H1 (cell line): ENCODE data around the gene OPCML. TPM values are rescaled to one million over a fixed set of nuclear protein-coding genes. Genes with fewer than 3 reads are reported as not detected.

Experiments
- CTCF ChIA-PET: fragments of 300-600 bp; sonication (Branson Sonifier 250); formaldehyde crosslinking; loops from one replicate; lab custom pipeline; 2021; ENCODE audit not compliant: partially characterized antibody; lab: Charles Lee
- POLR2A ChIA-PET: fragments of 300-600 bp; sonication (Branson Sonifier 250); formaldehyde crosslinking; loops from one replicate; lab custom pipeline; 2021; ENCODE audit warnings: inconsistent platforms; ENCODE audit not compliant: partially characterized antibody; lab: Charles Lee
- DNase-seq, 2 experiments: peaks; one replicate each; pipeline versions ENCODE4 v3.0.0 to v3.0.0-alpha.2; 2010 to 2022; ENCODE audit warnings: low spot score in 2 of 2, low read depth in 1 of 2, mixed read lengths in 1 of 2
- FAIRE-seq: peaks from 2 replicates; lab custom pipeline; 2011; peaks lifted over from hg19 to GRCh38; lab: Jason Lieb, UNC
- H2AFZ ChIP-seq: 2 replicates; pipeline ENCODE4 v1.8.1; 2012; ENCODE audit warnings: low read length, inconsistent platforms
- H2AK5ac ChIP-seq: 2 replicates; pipeline ENCODE4 v1.6.1; 2013; ENCODE audit warnings: low read depth, low read length
- H2BK120ac ChIP-seq: replicated peaks from 2 replicates; pipeline ENCODE3; 2013; ENCODE audit warnings: low read depth, low read length, inconsistent platforms
- H2BK12ac ChIP-seq: 2 replicates; pipeline ENCODE4 v1.6.1; 2013; ENCODE audit warnings: low read depth, low read length
- H2BK15ac ChIP-seq: 2 replicates; pipeline ENCODE4 v1.6.1; 2013; ENCODE audit warnings: low read length
- H2BK20ac ChIP-seq: 2 replicates; pipeline ENCODE4 v1.6.1; 2013; ENCODE audit warnings: low read length
- H2BK5ac ChIP-seq: 2 replicates; pipeline ENCODE4 v1.6.1; 2013; ENCODE audit warnings: low read depth, low read length
- H3K14ac ChIP-seq: 2 replicates; pipeline ENCODE4 v1.6.1; 2013; ENCODE audit warnings: inconsistent platforms; ENCODE audit not compliant: insufficient read length
- H3K18ac ChIP-seq: 2 replicates; pipeline ENCODE4 v1.6.1; 2013; ENCODE audit warnings: low read length; ENCODE audit errors: extremely low read depth
- H3K23ac ChIP-seq: 2 replicates; pipeline ENCODE4 v1.6.1; 2013; ENCODE audit warnings: inconsistent platforms; ENCODE audit not compliant: insufficient read length
- H3K23me2 ChIP-seq: 2 replicates; pipeline ENCODE4 v1.6.1; 2013; ENCODE audit warnings: low read depth, low read length
- H3K27ac ChIP-seq: 2 replicates; pipeline ENCODE4 v1.6.1; 2011; ENCODE audit warnings: low read depth, low read length, inconsistent platforms
- H3K27me3 ChIP-seq, 4 experiments: replicated peaks in 1 of 4; 1 replicate in 1 of 4; 2 replicates in 3 of 4; pipeline versions ENCODE4 v1.6.1 to v1.8.1; 2011 to 2013; ENCODE audit warnings: low read length in 3 of 4, mild to moderate bottlenecking in 3 of 4, inconsistent platforms in 2 of 4, mixed read lengths in 2 of 4, moderate library complexity in 1 of 4; ENCODE audit not compliant: control insufficient read depth in 3 of 4, insufficient read depth in 3 of 4; ENCODE audit errors: extremely low read depth in 1 of 4
- H3K36me3 ChIP-seq, 4 experiments: 2 replicates each; pipeline versions ENCODE4 v1.6.1 to v1.8.1; 2011 to 2013; ENCODE audit warnings: mild to moderate bottlenecking in 4 of 4, low read length in 3 of 4, moderate library complexity in 2 of 4, control low read depth in 1 of 4, inconsistent platforms in 1 of 4; ENCODE audit not compliant: insufficient read depth in 4 of 4, control insufficient read depth in 2 of 4
- H3K4ac ChIP-seq: replicated peaks from 2 replicates; pipeline ENCODE3; 2013; ENCODE audit warnings: low read length, low read depth, mixed read lengths, inconsistent platforms; ENCODE audit not compliant: insufficient read length
- H3K4me1 ChIP-seq, 4 experiments: replicated peaks in 1 of 4; 1 replicate in 1 of 4; 2 replicates in 3 of 4; pipeline versions ENCODE4 v1.6.1 to v1.8.1; 2011 to 2013; ENCODE audit warnings: low read length in 3 of 4, inconsistent platforms in 2 of 4, mixed read lengths in 1 of 4; ENCODE audit not compliant: insufficient read depth in 4 of 4, control insufficient read depth in 3 of 4
- H3K4me2 ChIP-seq, 2 experiments: 2 replicates each; pipeline versions ENCODE4 v1.6.1 to v1.8.1; 2011 to 2013; ENCODE audit warnings: low read depth in 2 of 2, low read length in 2 of 2, control low read depth in 1 of 2, inconsistent platforms in 1 of 2, mild to moderate bottlenecking in 1 of 2; ENCODE audit not compliant: insufficient read depth in 1 of 2
- H3K4me3 ChIP-seq, 4 experiments: fragments of 200-600, 300-600 bp in 1 of 4; sonication (generic), shearing (Covaris generic), sonication (Bioruptor Twin) in 1 of 4; 2 replicates each; pipeline versions ENCODE4 v1.5.1 to v1.8.1; 2011 to 2016; ENCODE audit warnings: low read length in 4 of 4, low read depth in 3 of 4, control low read depth in 2 of 4, inconsistent platforms in 2 of 4, mild to moderate bottlenecking in 2 of 4, mixed read lengths in 1 of 4, moderate library complexity in 1 of 4; ENCODE audit not compliant: insufficient read depth in 2 of 4; ENCODE audit errors: extremely low read depth in 1 of 4
- H3K56ac ChIP-seq: replicated peaks from 2 replicates; pipeline ENCODE3; 2013; ENCODE audit warnings: low read depth, mild to moderate bottlenecking, mixed read lengths, low read length, inconsistent platforms; ENCODE audit not compliant: insufficient read length
- H3K79me1 ChIP-seq: 2 replicates; pipeline ENCODE4 v1.6.1; 2013; ENCODE audit warnings: low read depth, low read length, control low read depth
- H3K79me2 ChIP-seq, 2 experiments: 2 replicates each; pipeline versions ENCODE4 v1.6.1 to v1.8.1; 2012 to 2013; ENCODE audit warnings: low read length in 2 of 2, mild to moderate bottlenecking in 2 of 2, inconsistent platforms in 1 of 2; ENCODE audit not compliant: insufficient read depth in 2 of 2, control insufficient read depth in 1 of 2
- H3K9ac ChIP-seq, 4 experiments: replicated peaks in 1 of 4; 1 replicate in 1 of 4; 2 replicates in 3 of 4; pipeline versions ENCODE4 v1.6.1 to v1.8.1; 2011 to 2013; ENCODE audit warnings: low read depth in 3 of 4, low read length in 3 of 4, control low read depth in 2 of 4, mild to moderate bottlenecking in 2 of 4, moderate library complexity in 2 of 4, inconsistent platforms in 1 of 4; ENCODE audit errors: extremely low read depth in 1 of 4
- H3K9me3 ChIP-seq, 2 experiments: 2 replicates each; pipeline versions ENCODE4 v1.6.1 to v1.8.1; 2012 to 2013; ENCODE audit warnings: mild to moderate bottlenecking in 2 of 2, moderate library complexity in 2 of 2, control low read depth in 1 of 2, inconsistent platforms in 1 of 2, low read depth in 1 of 2, low read length in 1 of 2, mixed read lengths in 1 of 2; ENCODE audit not compliant: insufficient read depth in 2 of 2
- H4K20me1 ChIP-seq, 2 experiments: replicated peaks in 1 of 2; 2 replicates each; pipeline versions ENCODE3 to v1.8.1; 2011 to 2013; ENCODE audit warnings: inconsistent platforms in 2 of 2, low read length in 2 of 2, mild to moderate bottlenecking in 1 of 2; ENCODE audit not compliant: insufficient read depth in 2 of 2, control insufficient read depth in 1 of 2
- H4K5ac ChIP-seq: 2 replicates; pipeline ENCODE4 v1.6.1; 2013; ENCODE audit warnings: low read length, low read depth, mixed read lengths, inconsistent platforms; ENCODE audit not compliant: insufficient read length
- H4K8ac ChIP-seq: 2 replicates; pipeline ENCODE4 v1.8.0; 2013; ENCODE audit warnings: mild to moderate bottlenecking, moderate library complexity, low read length, inconsistent platforms; ENCODE audit not compliant: insufficient read depth; ENCODE audit errors: extremely low read depth
- H4K91ac ChIP-seq: replicated peaks from 2 replicates; pipeline ENCODE3; 2013; ENCODE audit warnings: low read length, mixed read lengths, inconsistent platforms; ENCODE audit not compliant: insufficient read length
- BCL11A ChIP-seq, 2 experiments: IDR thresholded peaks; one replicate each; pipeline ENCODE4 v1.6.1; 2011; ENCODE audit warnings: low read depth in 2 of 2, low read length in 2 of 2, mild to moderate bottlenecking in 2 of 2
- POLR2AphosphoS5 ChIP-seq: IDR thresholded peaks from 2 replicates; pipeline ENCODE4 v1.6.1; 2011; ENCODE audit warnings: low read depth, low read length
- SUZ12 ChIP-seq: fragments of 200-600 bp; sonication (generic); IDR thresholded peaks from 2 replicates; pipeline ENCODE4 v1.6.1; 2012; ENCODE audit warnings: mild to moderate bottlenecking, inconsistent platforms, low read length, moderate library complexity, mixed read lengths
- ZNF274 ChIP-seq: IDR thresholded peaks from 2 replicates; pipeline ENCODE4 v1.7.0; 2012; ENCODE audit warnings: low read length, borderline replicate concordance; ENCODE audit errors: extremely low read depth
- WGBS, 2 experiments: shearing (Covaris generic) in 1 of 2; methylation state at CpG; one replicate each; pipeline versions ENCODE4 v1.1.6 to v1.1.7; 2013 to 2015; ENCODE audit warnings: low lambda C conversion rate in 2 of 2, mixed read lengths in 2 of 2, inconsistent platforms in 1 of 2, low coverage in 1 of 2, missing lambda C conversion rate in 1 of 2; ENCODE audit not compliant: insufficient replicate concordance in 2 of 2, insufficient coverage in 1 of 2, insufficient read length in 1 of 2; ENCODE audit errors: extremely low coverage in 1 of 2, missing lambda C conversion rate in 1 of 2; 5-methylcytosine and 5-hydroxymethylcytosine counted together
- polyA plus RNA-seq, 7 experiments: library from polyadenylated mRNA; depleted of rRNA in 3 of 7; stranded (reverse) in 5 of 7; unstranded in 2 of 7; fragments of >200 nt in 5 of 7; fragments of 200-250 nt in 2 of 7; gene quantifications; 1 replicate in 5 of 7; 2 replicates in 1 of 7; 4 replicates in 1 of 7; pipeline versions ENCODE4 v1.2.1 to v1.2.3, GENCODE V29; 2011 to 2013; ENCODE audit warnings: missing spikeins in 2 of 7, mixed read lengths in 2 of 7
- total RNA-seq: library from RNA; stranded (reverse); fragmentation: NEBNext Ultra II Directional; extraction: Animal tissue kit (Norgen Biotek cat#: 25700); gene quantifications from 2 replicates; pipeline ENCODE4 v1.2.1, GENCODE V29; 2021

Gene OPCML
- total and polyA plus RNA-seq, 2 of the 8 experiments (the other 6 are each of a cell fraction or from before 2014, with no cell fraction given): 2.3 to 3.1 TPM

GRCh38 chr11:132595246-132595645 is 937.1 kb downstream of the OPCML start:
- no peak overlapping the region for H3K23ac ChIP-seq
- no peak overlapping the region for H4K5ac ChIP-seq
- H3K9ac ChIP-seq: no peak overlapping the region
- POLR2A ChIA-PET: no interaction called here
- H4K20me1 ChIP-seq: no peaks in the 10 kb centered on the region
- DNase-seq (no peak), FAIRE-seq (no peak)
- no peak overlapping the region for H3K14ac ChIP-seq
- 67% methylated on average over 1 of the region's 1 CpG; no CpG with 5 or more reads in 1 of the 2 experiments for WGBS, 2 experiments
- H3K4ac ChIP-seq: no peak overlapping the region
- H4K91ac ChIP-seq: no peak overlapping the region
- H2BK12ac ChIP-seq: no peak overlapping the region
- no peaks in the 10 kb centered on the region for H3K27me3 ChIP-seq
- H2BK120ac ChIP-seq: no peak overlapping the region
- H4K8ac ChIP-seq: no peak overlapping the region
- H3K18ac ChIP-seq: no peak overlapping the region
- H3K4me2 ChIP-seq: no peak overlapping the region
- H2BK5ac ChIP-seq: no peak overlapping the region
- H3K23me2 ChIP-seq: no peaks in the 10 kb centered on the region
- TF ChIP-seq POLR2AphosphoS5 (no peak), ZNF274 (no peak), SUZ12 (no peak), BCL11A (IDR thresholded peaks at IDR 0.05; ENCODE audit: low read depth in 2 of 2, low read length in 2 of 2) (no peak)
- no peak overlapping the region for H3K4me3 ChIP-seq
- no peaks in the 10 kb centered on the region for H3K9me3 ChIP-seq
- CTCF ChIA-PET: interaction anchor here (0.9 to 1.4 kb wide), 2 partner anchors 15 to 44 kb away, joined by 3 read pairs; no protein-coding TSS in a partner anchor
- H2AK5ac ChIP-seq: no peak overlapping the region
- no peaks in the 10 kb centered on the region for H3K79me1 ChIP-seq
- H2AFZ ChIP-seq: no peak overlapping the region
- H2BK15ac ChIP-seq: no peak overlapping the region
- H3K36me3 ChIP-seq: no peaks in the 10 kb centered on the region
- H3K56ac ChIP-seq: no peak overlapping the region
- no peaks in the 10 kb centered on the region for H3K79me2 ChIP-seq
- H3K4me1 ChIP-seq: no peaks in the 10 kb centered on the region; a peak in 1 of 7 replicates
- no peak overlapping the region for H2BK20ac ChIP-seq
- H3K27ac ChIP-seq: no peak overlapping the region
